BLaER1 treated with 17β-estradiol and CSF1 and Interleukin-3, amounts not matched to agents 10 nM and 100 nM (cell line): ENCODE measurements around the gene CST11.

Experiments used
- H3K27ac ChIP-seq, 11 experiments: shearing (Covaris generic); formaldehyde crosslinking; 2 replicates each; pipeline ENCODE4 v1.8.1; 2022
- H3K27me3 ChIP-seq, 11 experiments: shearing (Covaris generic); formaldehyde crosslinking; 2 replicates each; pipeline ENCODE4 v1.8.1; 2022
- H3K36me3 ChIP-seq, 11 experiments: shearing (Covaris generic); formaldehyde crosslinking; 2 replicates each; pipeline ENCODE4 v1.8.1; 2022
- H3K4me1 ChIP-seq, 10 experiments: shearing (Covaris generic); formaldehyde crosslinking; 2 replicates each; pipeline ENCODE4 v1.8.1; 2022
- H3K4me2 ChIP-seq, 11 experiments: shearing (Covaris generic); formaldehyde crosslinking; 2 replicates each; pipeline ENCODE4 v1.8.1; 2022
- H3K4me3 ChIP-seq, 10 experiments: shearing (Covaris generic); formaldehyde crosslinking; 2 replicates each; pipeline ENCODE4 v1.8.1; 2022
- H3K9ac ChIP-seq, 11 experiments: shearing (Covaris generic); formaldehyde crosslinking; 2 replicates each; pipeline ENCODE4 v1.8.1; 2022
- H3K9me3 ChIP-seq, 11 experiments: shearing (Covaris generic); formaldehyde crosslinking; replicated peaks in 1 of 11; 2 replicates each; pipeline ENCODE4 v1.8.1; 2022
- H4K20me1 ChIP-seq, 11 experiments: shearing (Covaris generic); formaldehyde crosslinking; 2 replicates each; pipeline ENCODE4 v1.8.1; 2022
- Cebpa-rat ChIP-seq, 11 experiments: shearing (Covaris generic); IDR thresholded peaks; 2 replicates each; pipeline ENCODE4 v1.8.1; 2022

The CST11 gene

DNA sequence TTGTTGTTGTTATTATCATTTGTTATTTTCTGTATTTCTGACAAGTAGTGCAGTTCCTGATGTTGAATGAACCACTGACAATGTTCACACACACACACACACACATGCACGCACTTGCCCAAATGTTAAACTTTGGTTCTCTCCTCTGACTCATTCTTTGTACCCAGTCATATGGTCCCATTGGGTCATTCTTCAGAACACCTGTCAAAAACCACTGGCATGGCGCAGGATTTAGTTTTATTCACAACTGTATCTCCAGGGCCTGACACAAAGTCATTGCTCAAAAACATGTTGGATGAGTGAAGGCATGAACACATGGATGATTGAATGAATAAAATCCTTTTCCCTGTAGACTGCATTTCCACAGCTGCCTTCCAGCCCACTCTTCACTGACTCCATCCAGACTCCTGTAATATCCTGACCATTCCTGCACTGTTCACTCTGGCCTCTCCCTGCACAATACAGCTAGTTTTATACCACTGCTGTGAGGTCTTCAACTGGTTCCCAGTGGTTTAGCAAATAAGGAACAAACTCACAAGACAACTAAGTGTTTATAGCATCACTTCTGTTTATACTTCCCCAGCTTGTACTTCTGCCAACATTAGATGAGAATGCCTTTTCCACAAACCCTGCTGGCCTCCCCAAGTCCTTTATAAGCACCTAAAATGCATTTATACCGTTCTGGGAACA is 6.9 kb upstream of the CST11 start:
- TF ChIP-seq Cebpa-rat (IDR thresholded peaks at IDR 0.05) = no peak
- Histone ChIP-seq H3K27ac (no peak overlapping the region), H4K20me1 (no peaks in the 10 kb centered on the region), H3K36me3 (no peaks in the 10 kb centered on the region), H3K4me2 (peak overlapping the region in 1 of 11 experiments; percentile 41; a peak in 3 of 22 replicates), H3K9ac (no peak overlapping the region), H3K9me3 (peaks cover 15 to 25% (median 21%) of the 10 kb centered on the region in 11 experiments), H3K4me3 (no peak overlapping the region), H3K27me3 (no peaks in the 10 kb centered on the region), H3K4me1 (peaks cover 29 to 42% (median 37%) of the 10 kb centered on the region in 10 experiments)

GRCh38 chr20:23456873-23457272 is 4.2 kb upstream of the CST11 start:
- Histone ChIP-seq H3K27me3 (no peaks in the 10 kb centered on the region), H3K4me2 (peak overlapping the region in 10 of 11 experiments; percentile 45 to 82 (median 72); a peak in 19 of 22 replicates), H3K9ac (peak overlapping the region in 1 of 11 experiments; percentile 21; a peak in 2 of 22 replicates), H3K9me3 (peaks cover 0 to 7% (median 0%) of the 10 kb centered on the region in 11 experiments; a peak in 2 of 22 replicates), H3K4me1 (peaks cover 29 to 50% (median 43%) of the 10 kb centered on the region in 10 experiments), H3K27ac (peak overlapping the region in 7 of 11 experiments; percentile 21 to 62 (median 33); a peak in 12 of 22 replicates), H3K4me3 (no peak overlapping the region), H4K20me1 (no peaks in the 10 kb centered on the region), H3K36me3 (no peaks in the 10 kb centered on the region)
- no peak for TF ChIP-seq Cebpa-rat (IDR thresholded peaks at IDR 0.05)

DNA sequence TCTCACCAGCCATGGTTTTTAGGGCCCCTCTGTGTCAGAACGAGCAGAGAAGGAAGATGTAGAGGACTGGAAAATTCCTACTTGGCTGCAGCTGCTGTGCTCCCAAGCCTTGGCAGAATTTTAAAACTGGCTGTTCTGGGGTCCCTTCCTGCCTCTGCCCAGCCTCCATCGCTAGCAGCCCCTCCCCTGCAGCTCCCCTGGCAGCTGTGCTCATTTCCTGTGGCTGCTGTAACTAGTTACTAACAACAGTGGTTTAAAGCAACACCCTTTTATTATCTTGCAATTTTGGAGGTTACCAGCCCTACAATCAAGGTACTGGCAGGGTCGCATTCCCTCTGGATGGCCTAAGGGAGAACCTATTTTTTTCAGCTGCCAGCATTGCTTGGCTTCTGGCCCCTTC is 3.7 kb upstream of the CST11 start:
- no peaks in the 10 kb centered on the region for H3K36me3 ChIP-seq
- peaks cover 0 to 7% (median 0%) of the 10 kb centered on the region in 11 experiments; a peak in 2 of 22 replicates for H3K9me3 ChIP-seq
- peaks cover 29 to 50% (median 43%) of the 10 kb centered on the region in 10 experiments for H3K4me1 ChIP-seq
- H3K27me3 ChIP-seq = no peaks in the 10 kb centered on the region
- H3K27ac ChIP-seq = peak overlapping the region in 7 of 11 experiments; percentile 21 to 62 (median 33); a peak in 13 of 22 replicates
- peak overlapping the region in 3 of 11 experiments; percentile 7 to 28 (median 21); a peak in 4 of 22 replicates for H3K9ac ChIP-seq
- no peak for TF ChIP-seq Cebpa-rat (IDR thresholded peaks at IDR 0.05)
- H3K4me3 ChIP-seq = no peak overlapping the region
- H4K20me1 ChIP-seq = no peaks in the 10 kb centered on the region
- peak overlapping the region; percentile 10 to 82 (median 71); a peak in 20 of 22 replicates for H3K4me2 ChIP-seq

- no peak overlapping the region for H3K9ac ChIP-seq
- peak overlapping the region in 3 of 11 experiments; percentile 7 to 62 (median 38); a peak in 3 of 22 replicates for H3K27ac ChIP-seq
- H3K4me3 ChIP-seq = no peak overlapping the region
- no peaks in the 10 kb centered on the region for H3K27me3 ChIP-seq
- no peak for TF ChIP-seq Cebpa-rat (IDR thresholded peaks at IDR 0.05)
- H3K4me2 ChIP-seq = peak overlapping the region in 10 of 11 experiments; percentile 2 to 82 (median 72); a peak in 16 of 22 replicates
- H3K4me1 ChIP-seq = peaks cover 29 to 50% (median 43%) of the 10 kb centered on the region in 10 experiments
- no peaks in the 10 kb centered on the region for H4K20me1 ChIP-seq
- H3K36me3 ChIP-seq = no peaks in the 10 kb centered on the region
- H3K9me3 ChIP-seq = peaks cover 0 to 7% (median 0%) of the 10 kb centered on the region in 11 experiments; a peak in 2 of 22 replicates
Measured at GRCh38 chr20:23455639-23456038, 3.0 kb upstream of the CST11 start.

GRCh38 chr20:23454816-23455215 is 2.1 kb upstream of the CST11 start:
- H3K4me2 ChIP-seq = no peak overlapping the region
- H3K27ac ChIP-seq = no peak overlapping the region
- no peaks in the 10 kb centered on the region for H4K20me1 ChIP-seq
- no peak overlapping the region for H3K9ac ChIP-seq
- peaks cover 25 to 50% (median 44%) of the 10 kb centered on the region in 10 experiments for H3K4me1 ChIP-seq
- TF ChIP-seq Cebpa-rat (IDR thresholded peaks at IDR 0.05) = no peak
- H3K4me3 ChIP-seq = no peak overlapping the region
- no peaks in the 10 kb centered on the region for H3K36me3 ChIP-seq
- H3K27me3 ChIP-seq = no peaks in the 10 kb centered on the region
- H3K9me3 ChIP-seq = peaks cover 0 to 7% (median 0%) of the 10 kb centered on the region in 11 experiments; a peak in 2 of 22 replicates

DNA sequence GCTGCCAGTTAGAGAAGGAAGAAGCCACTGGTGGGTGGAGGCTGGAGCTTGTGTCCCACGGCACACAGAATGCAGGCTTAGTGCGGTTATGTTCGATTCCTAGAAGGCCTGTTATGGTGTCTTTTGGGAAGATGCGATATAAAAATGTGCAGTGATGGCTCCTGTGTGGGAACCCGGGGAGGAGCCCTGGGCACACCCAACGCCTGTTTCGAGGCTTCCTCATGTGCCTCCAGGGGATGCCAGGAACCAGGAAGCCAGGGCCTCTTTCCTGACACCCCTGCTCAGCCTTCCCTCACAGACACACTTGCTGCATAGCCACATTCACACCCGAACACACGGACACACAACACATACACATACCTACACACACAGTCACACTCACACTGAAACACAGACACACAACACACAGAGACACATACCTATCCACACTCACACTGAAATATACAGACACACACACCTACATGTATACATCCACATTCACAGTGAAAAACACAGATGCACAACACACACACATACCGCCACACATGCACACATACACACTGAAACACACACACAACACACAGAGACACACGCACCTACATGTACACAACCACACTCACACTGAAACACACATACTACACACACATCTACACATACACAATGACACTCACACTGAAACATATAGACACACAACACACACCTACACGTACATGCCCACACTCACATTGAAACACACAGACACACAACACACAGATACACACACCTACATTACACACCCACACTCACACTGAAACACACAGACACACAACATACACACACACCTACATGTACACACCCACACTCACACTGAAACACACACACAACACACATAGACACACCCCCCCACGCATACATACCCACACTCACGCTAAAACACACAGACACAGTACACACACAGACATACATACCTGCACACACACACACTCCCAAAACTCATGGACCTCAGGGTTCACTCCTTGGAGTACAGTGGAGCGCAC is 1.2 kb upstream of the CST11 start:
- no peak overlapping the region for H3K4me3 ChIP-seq
- no peaks in the 10 kb centered on the region for H3K27me3 ChIP-seq
- H3K27ac ChIP-seq = no peak overlapping the region
- H3K36me3 ChIP-seq = no peaks in the 10 kb centered on the region
- H3K9me3 ChIP-seq = peaks cover 0 to 7% (median 0%) of the 10 kb centered on the region in 11 experiments; a peak in 2 of 22 replicates
- no peak for TF ChIP-seq Cebpa-rat (IDR thresholded peaks at IDR 0.05)
- no peaks in the 10 kb centered on the region for H4K20me1 ChIP-seq
- peak overlapping the region in 5 of 11 experiments; percentile 1 to 54 (median 22); a peak in 8 of 22 replicates for H3K4me2 ChIP-seq
- H3K9ac ChIP-seq = no peak overlapping the region
- H3K4me1 ChIP-seq = peaks cover 20 to 52% (median 47%) of the 10 kb centered on the region in 10 experiments

GRCh38 chr20:23451956-23452487 is 654 bp downstream of the CST11 start:
- Histone ChIP-seq H3K4me1 (peaks cover 15 to 35% (median 29%) of the 10 kb centered on the region in 10 experiments), H3K9me3 (peaks cover 0 to 7% (median 0%) of the 10 kb centered on the region in 11 experiments; a peak in 2 of 22 replicates), H3K36me3 (no peaks in the 10 kb centered on the region), H3K27me3 (no peaks in the 10 kb centered on the region), H3K27ac (no peak overlapping the region), H3K4me3 (no peak overlapping the region), H3K9ac (no peak overlapping the region), H4K20me1 (no peaks in the 10 kb centered on the region), H3K4me2 (no peak overlapping the region)
- TF ChIP-seq Cebpa-rat (IDR thresholded peaks at IDR 0.05) = no peak

- no peaks in the 10 kb centered on the region for H3K36me3 ChIP-seq
- no peak overlapping the region for H3K4me2 ChIP-seq
- no peak overlapping the region for H3K27ac ChIP-seq
- no peak overlapping the region for H3K9ac ChIP-seq
- H3K4me3 ChIP-seq = no peak overlapping the region
- no peaks in the 10 kb centered on the region; a peak in 1 of 22 replicates for H4K20me1 ChIP-seq
- no peaks in the 10 kb centered on the region for H3K27me3 ChIP-seq
- H3K9me3 ChIP-seq = peaks cover 0 to 7% (median 0%) of the 10 kb centered on the region in 11 experiments; a peak in 2 of 22 replicates
- peaks cover 5 to 23% (median 17%) of the 10 kb centered on the region in 10 experiments; a peak in 19 of 20 replicates for H3K4me1 ChIP-seq
- no peak for TF ChIP-seq Cebpa-rat (IDR thresholded peaks at IDR 0.05)
Measured at GRCh38 chr20:23450877-23451276, 1.8 kb downstream of the CST11 start.
